HG03442 (cell line): ENCODE results near the gene MSS51.

Experiments
- ATAC-seq: cut with Tn5 transposase; IDR thresholded peaks from one replicate; pipeline ENCODE4 v1.9.1; 2021; ENCODE audit warnings: mild to moderate bottlenecking, moderate library complexity; ENCODE audit not compliant: unreplicated experiment

Gene MSS51

GRCh38 chr10:73433538-73433867 lies at the start of gene MSS51:
Gene MSS51 (minus strand): TSS chr10:73433561. CDS start chr10:73428284, 5,277 bp downstream.
- no peak for ATAC-seq

DNA sequence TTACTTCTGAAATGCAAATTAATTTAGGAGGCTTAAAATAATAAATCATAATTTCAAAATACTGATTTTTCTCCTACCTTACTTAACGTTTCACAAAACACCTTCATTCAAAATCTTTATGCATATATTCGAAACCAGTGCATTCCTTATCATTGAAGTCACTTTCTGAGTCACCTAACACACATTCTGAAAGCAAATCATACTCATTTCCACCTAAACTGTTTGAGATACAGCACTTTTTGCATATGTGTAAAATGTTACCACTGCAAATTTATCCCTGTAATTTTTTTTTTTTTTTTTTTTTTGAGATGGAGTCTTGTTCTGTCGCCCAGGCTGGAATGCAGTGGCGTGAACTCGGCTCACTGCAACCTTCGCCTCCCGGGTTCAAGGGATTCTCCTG lies 46.8 kb upstream of the MSS51 start:
- no peak for ATAC-seq

- no peak for ATAC-seq
Measured at GRCh38 chr10:73478636-73479035, 45.3 kb upstream of the MSS51 start.

DNA sequence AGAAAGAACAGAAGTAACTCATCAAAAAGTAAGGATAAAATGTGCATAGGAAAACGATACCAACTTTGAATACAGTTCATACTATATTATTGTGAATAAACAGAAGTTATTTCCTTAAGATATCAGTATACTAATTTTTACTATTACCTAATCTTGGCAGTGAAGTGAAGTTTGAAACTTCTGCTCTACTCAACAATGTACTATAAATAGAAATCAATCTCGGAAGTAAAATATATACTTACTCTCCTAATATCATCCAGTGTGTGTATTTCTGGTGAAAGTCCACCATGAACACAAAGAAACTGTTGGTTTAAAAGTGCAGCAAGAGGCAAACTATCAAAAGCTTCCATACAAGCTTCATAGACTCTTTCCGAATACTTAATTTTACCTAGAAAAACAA lies 37.9 kb upstream of the MSS51 start:
- no peak for ATAC-seq

GRCh38 chr10:73469579-73469978 lies 36.2 kb upstream of the MSS51 start:
- ATAC-seq: no peak

GRCh38 chr10:73467206-73467605 lies 33.8 kb upstream of the MSS51 start:
- no peak for ATAC-seq

DNA sequence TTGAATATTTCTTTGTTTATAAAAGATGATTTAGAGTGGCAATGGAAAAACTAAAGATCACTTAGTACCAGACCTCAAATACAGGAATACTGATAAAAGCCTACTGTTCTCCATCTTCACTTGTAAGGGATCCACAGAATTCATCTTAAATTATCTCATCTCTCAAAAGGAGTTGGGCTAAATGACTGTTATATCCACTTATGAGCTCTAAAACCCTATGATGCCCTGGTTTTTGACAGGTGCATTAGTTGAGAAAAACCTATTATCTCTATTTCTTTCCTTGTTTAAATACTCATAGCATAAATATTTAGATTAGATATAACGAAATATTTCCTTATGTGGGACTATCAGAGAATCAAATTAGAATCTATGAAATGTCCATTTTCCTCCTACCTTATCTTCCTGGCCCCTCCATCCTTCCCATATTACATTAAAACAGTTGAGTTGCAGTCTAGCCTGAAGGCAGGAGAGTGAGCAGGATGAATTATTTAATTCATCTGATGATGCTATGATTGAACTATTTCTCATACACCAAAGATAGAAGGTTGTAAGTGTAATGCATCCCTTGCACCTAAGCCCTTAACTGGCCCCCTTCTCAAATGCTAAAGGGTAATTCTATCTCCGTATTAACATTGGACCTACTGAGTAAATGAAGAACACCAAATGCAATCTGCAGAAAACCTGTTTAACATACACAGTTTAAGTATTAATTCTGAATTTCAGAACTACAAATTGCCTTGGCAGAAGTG lies 32.8 kb upstream of the MSS51 start:
- no peak for ATAC-seq

- ATAC-seq: no peak
Measured at GRCh38 chr10:73460897-73461296, 27.5 kb upstream of the MSS51 start.

- no peak for ATAC-seq
Measured at GRCh38 chr10:73459683-73460314, 26.4 kb upstream of the MSS51 start.

DNA sequence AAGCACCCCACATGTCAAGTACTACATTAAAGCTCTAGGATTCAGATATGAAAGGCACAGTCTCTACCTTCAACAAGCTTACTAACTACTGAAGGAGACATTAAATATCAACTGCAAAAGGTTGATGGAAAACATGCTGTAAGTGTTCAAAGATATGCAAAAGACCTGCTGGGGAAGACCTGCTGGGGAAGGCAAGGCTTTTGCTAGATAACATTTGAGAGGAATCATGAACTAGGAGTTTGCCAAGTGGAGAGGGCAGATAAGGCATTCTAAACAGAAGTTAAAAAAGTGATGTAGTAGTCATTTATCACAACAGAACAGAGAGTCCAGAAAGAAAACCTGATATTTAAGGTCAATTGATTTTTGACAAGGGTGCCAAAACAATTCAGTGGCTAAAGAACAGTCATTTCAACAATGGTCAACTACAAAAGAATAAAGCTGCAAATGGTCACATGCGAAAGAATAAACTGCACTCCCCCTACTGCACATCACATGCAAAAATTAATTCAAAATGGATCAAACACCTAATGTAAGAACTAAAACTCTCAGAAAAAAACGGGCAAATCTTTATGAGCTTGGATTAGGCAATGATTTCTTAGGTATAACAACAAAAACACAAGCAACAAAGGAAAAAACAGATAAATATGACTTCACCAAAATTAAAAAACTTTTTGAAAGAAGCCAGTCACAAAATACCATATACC lies 23.0 kb upstream of the MSS51 start:
- ATAC-seq: no peak

DNA sequence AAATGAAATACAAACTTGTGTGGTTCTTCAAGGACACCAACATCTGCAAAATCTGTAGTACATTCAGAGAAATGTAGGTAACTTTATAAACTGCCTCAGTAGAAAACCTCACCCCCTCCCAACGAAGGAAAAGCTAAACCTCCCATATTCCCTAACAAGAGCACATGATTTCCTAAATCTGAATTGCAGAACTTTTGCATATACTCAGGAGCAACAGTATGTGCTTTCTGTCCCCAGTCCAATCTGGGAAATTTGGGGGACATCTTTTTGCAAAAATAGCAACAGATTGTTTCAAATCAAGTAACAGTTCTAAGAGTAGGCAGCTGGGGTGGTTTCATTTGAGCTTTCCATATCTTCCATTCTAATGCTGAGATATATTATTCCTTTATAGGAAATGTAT lies 15.8 kb upstream of the MSS51 start:
- no peak for ATAC-seq

DNA sequence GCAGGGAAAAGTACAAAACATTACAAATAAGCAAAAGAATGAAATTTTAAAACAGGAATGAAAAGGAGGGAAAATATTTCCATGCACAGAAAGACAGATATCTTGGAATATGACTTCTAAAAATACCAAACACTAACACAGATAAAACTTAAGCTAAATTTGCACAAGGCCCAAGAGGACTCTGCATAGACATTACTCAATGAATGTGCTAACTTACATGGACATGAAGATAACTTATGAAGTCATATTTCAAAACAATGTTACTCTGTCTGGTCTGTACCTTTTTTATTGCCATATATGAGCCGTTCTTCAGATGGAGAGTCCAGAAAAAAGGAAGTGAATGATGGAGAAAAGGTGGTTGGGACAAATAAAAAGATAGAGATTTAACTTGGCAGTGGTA lies 15.0 kb upstream of the MSS51 start:
- no peak for ATAC-seq

GRCh38 chr10:73446926-73447325 lies 13.6 kb upstream of the MSS51 start:
- ATAC-seq: no peak

GRCh38 chr10:73444457-73444856 lies 11.1 kb upstream of the MSS51 start:
- no peak for ATAC-seq

GRCh38 chr10:73439605-73440312 lies 6.4 kb upstream of the MSS51 start:
- no peak for ATAC-seq

- no peak for ATAC-seq
Measured at GRCh38 chr10:73439055-73439454, 5.7 kb upstream of the MSS51 start.

GRCh38 chr10:73432646-73433537 lies 469 bp downstream of the MSS51 start:
- ATAC-seq: no peak

DNA sequence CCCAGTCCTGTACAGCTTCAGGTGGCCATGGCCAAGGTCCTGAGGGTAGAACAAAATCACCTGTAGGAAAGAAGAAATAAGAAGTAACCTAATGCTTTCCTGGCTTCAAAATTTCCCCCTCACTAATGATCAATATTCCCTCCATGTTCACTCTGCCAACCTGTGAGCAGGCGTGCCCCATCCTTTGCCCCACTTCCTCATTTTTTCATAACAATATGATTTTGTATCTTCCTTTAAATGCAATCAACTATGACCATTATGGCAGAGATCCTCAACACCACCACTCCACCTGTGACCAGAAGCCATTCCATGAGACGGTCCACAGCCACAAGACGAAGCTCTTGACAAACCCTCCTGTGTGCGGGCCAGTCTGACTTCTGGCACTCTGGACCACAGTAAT lies 7.0 kb downstream of the MSS51 start:
- no peak for ATAC-seq

DNA sequence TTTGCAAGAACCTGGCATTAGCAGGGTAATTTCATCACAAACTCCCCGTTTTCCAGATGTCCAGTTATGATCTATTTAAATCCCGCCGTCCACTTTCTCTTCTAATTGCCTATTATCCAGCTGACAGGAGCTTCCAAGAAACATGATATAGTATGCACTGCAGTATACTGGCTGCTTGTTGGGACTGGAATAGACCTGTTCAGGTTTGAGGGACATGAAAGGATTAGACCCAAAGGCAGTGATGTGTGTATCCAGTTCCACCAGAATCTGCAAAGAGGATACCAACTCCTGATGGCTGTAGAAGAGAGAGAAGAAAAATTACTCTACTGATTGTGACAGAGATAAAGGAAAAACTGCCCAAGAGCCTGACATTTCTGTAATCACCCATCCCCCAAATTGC lies 8.9 kb downstream of the MSS51 start:
- no peak for ATAC-seq

GRCh38 chr10:73423309-73423708 lies 10.1 kb downstream of the MSS51 start:
- no peak for ATAC-seq

DNA sequence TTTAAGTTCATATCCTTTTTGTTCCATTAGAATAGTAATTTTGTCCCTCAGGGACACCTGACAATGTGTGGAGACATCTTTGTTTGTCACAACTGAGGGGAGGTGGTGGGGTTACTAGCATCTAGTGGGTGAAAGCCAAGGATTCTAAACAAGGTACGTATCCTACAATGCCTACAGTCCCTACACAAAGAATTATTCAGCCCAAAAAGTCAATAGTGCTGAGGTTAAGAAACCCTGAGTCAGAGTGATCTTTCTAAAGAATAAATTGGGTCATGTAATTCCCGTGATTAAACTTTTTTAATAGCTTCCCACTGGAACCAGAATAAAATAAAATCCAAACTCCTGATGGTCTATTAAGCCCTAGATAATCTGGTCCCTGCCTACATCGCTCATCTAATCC lies 16.8 kb downstream of the MSS51 start:
- no peak for ATAC-seq
